H1 (cell line): ENCODE results near the gene BARX1. TPM values are rescaled to one million over a fixed set of nuclear protein-coding genes. Genes with fewer than 3 reads are reported as not detected.
"Not testable (repeated sequence)": the region's sequence is repeated elsewhere in the genome, so short reads cannot be mapped to it uniquely, and the experiment has no call there.

ENCODE experiments used
- CTCF ChIA-PET: fragments of 300-600 bp; sonication (Branson Sonifier 250); formaldehyde crosslinking; loops from one replicate; lab custom pipeline; 2021; ENCODE audit not compliant: partially characterized antibody; lab: Charles Lee
- POLR2A ChIA-PET: fragments of 300-600 bp; sonication (Branson Sonifier 250); formaldehyde crosslinking; loops from one replicate; lab custom pipeline; 2021; ENCODE audit warnings: inconsistent platforms; ENCODE audit not compliant: partially characterized antibody; lab: Charles Lee
- DNase-seq, 2 experiments: peaks; one replicate each; pipeline versions ENCODE4 v3.0.0 to v3.0.0-alpha.2; 2010 to 2022; ENCODE audit warnings: low spot score in 2 of 2, low read depth in 1 of 2, mixed read lengths in 1 of 2
- FAIRE-seq: peaks from 2 replicates; lab custom pipeline; 2011; peaks lifted over from hg19 to GRCh38; lab: Jason Lieb, UNC
- H2AFZ ChIP-seq: 2 replicates; pipeline ENCODE4 v1.8.1; 2012; ENCODE audit warnings: low read length, inconsistent platforms
- H2AK5ac ChIP-seq: 2 replicates; pipeline ENCODE4 v1.6.1; 2013; ENCODE audit warnings: low read depth, low read length
- H2BK120ac ChIP-seq: replicated peaks from 2 replicates; pipeline ENCODE3; 2013; ENCODE audit warnings: low read depth, low read length, inconsistent platforms
- H2BK12ac ChIP-seq: 2 replicates; pipeline ENCODE4 v1.6.1; 2013; ENCODE audit warnings: low read depth, low read length
- H2BK15ac ChIP-seq: 2 replicates; pipeline ENCODE4 v1.6.1; 2013; ENCODE audit warnings: low read length
- H2BK20ac ChIP-seq: 2 replicates; pipeline ENCODE4 v1.6.1; 2013; ENCODE audit warnings: low read length
- H2BK5ac ChIP-seq: 2 replicates; pipeline ENCODE4 v1.6.1; 2013; ENCODE audit warnings: low read depth, low read length
- H3K14ac ChIP-seq: 2 replicates; pipeline ENCODE4 v1.6.1; 2013; ENCODE audit warnings: inconsistent platforms; ENCODE audit not compliant: insufficient read length
- H3K18ac ChIP-seq: 2 replicates; pipeline ENCODE4 v1.6.1; 2013; ENCODE audit warnings: low read length; ENCODE audit errors: extremely low read depth
- H3K23ac ChIP-seq: 2 replicates; pipeline ENCODE4 v1.6.1; 2013; ENCODE audit warnings: inconsistent platforms; ENCODE audit not compliant: insufficient read length
- H3K23me2 ChIP-seq: 2 replicates; pipeline ENCODE4 v1.6.1; 2013; ENCODE audit warnings: low read depth, low read length
- H3K27ac ChIP-seq: 2 replicates; pipeline ENCODE4 v1.6.1; 2011; ENCODE audit warnings: low read depth, low read length, inconsistent platforms
- H3K27me3 ChIP-seq, 4 experiments: replicated peaks in 1 of 4; 1 replicate in 1 of 4; 2 replicates in 3 of 4; pipeline versions ENCODE4 v1.6.1 to v1.8.1; 2011 to 2013; ENCODE audit warnings: low read length in 3 of 4, mild to moderate bottlenecking in 3 of 4, inconsistent platforms in 2 of 4, mixed read lengths in 2 of 4, moderate library complexity in 1 of 4; ENCODE audit not compliant: control insufficient read depth in 3 of 4, insufficient read depth in 3 of 4; ENCODE audit errors: extremely low read depth in 1 of 4
- H3K36me3 ChIP-seq, 4 experiments: 2 replicates each; pipeline versions ENCODE4 v1.6.1 to v1.8.1; 2011 to 2013; ENCODE audit warnings: mild to moderate bottlenecking in 4 of 4, low read length in 3 of 4, moderate library complexity in 2 of 4, control low read depth in 1 of 4, inconsistent platforms in 1 of 4; ENCODE audit not compliant: insufficient read depth in 4 of 4, control insufficient read depth in 2 of 4
- H3K4ac ChIP-seq: replicated peaks from 2 replicates; pipeline ENCODE3; 2013; ENCODE audit warnings: low read length, low read depth, mixed read lengths, inconsistent platforms; ENCODE audit not compliant: insufficient read length
- H3K4me1 ChIP-seq, 4 experiments: replicated peaks in 1 of 4; 1 replicate in 1 of 4; 2 replicates in 3 of 4; pipeline versions ENCODE4 v1.6.1 to v1.8.1; 2011 to 2013; ENCODE audit warnings: low read length in 3 of 4, inconsistent platforms in 2 of 4, mixed read lengths in 1 of 4; ENCODE audit not compliant: insufficient read depth in 4 of 4, control insufficient read depth in 3 of 4
- H3K4me2 ChIP-seq, 2 experiments: 2 replicates each; pipeline versions ENCODE4 v1.6.1 to v1.8.1; 2011 to 2013; ENCODE audit warnings: low read depth in 2 of 2, low read length in 2 of 2, control low read depth in 1 of 2, inconsistent platforms in 1 of 2, mild to moderate bottlenecking in 1 of 2; ENCODE audit not compliant: insufficient read depth in 1 of 2
- H3K4me3 ChIP-seq, 4 experiments: fragments of 200-600, 300-600 bp in 1 of 4; sonication (generic), shearing (Covaris generic), sonication (Bioruptor Twin) in 1 of 4; 2 replicates each; pipeline versions ENCODE4 v1.5.1 to v1.8.1; 2011 to 2016; ENCODE audit warnings: low read length in 4 of 4, low read depth in 3 of 4, control low read depth in 2 of 4, inconsistent platforms in 2 of 4, mild to moderate bottlenecking in 2 of 4, mixed read lengths in 1 of 4, moderate library complexity in 1 of 4; ENCODE audit not compliant: insufficient read depth in 2 of 4; ENCODE audit errors: extremely low read depth in 1 of 4
- H3K56ac ChIP-seq: replicated peaks from 2 replicates; pipeline ENCODE3; 2013; ENCODE audit warnings: low read depth, mild to moderate bottlenecking, mixed read lengths, low read length, inconsistent platforms; ENCODE audit not compliant: insufficient read length
- H3K79me1 ChIP-seq: 2 replicates; pipeline ENCODE4 v1.6.1; 2013; ENCODE audit warnings: low read depth, low read length, control low read depth
- H3K79me2 ChIP-seq, 2 experiments: 2 replicates each; pipeline versions ENCODE4 v1.6.1 to v1.8.1; 2012 to 2013; ENCODE audit warnings: low read length in 2 of 2, mild to moderate bottlenecking in 2 of 2, inconsistent platforms in 1 of 2; ENCODE audit not compliant: insufficient read depth in 2 of 2, control insufficient read depth in 1 of 2
- H3K9ac ChIP-seq, 4 experiments: replicated peaks in 1 of 4; 1 replicate in 1 of 4; 2 replicates in 3 of 4; pipeline versions ENCODE4 v1.6.1 to v1.8.1; 2011 to 2013; ENCODE audit warnings: low read depth in 3 of 4, low read length in 3 of 4, control low read depth in 2 of 4, mild to moderate bottlenecking in 2 of 4, moderate library complexity in 2 of 4, inconsistent platforms in 1 of 4; ENCODE audit errors: extremely low read depth in 1 of 4
- H3K9me3 ChIP-seq, 2 experiments: 2 replicates each; pipeline versions ENCODE4 v1.6.1 to v1.8.1; 2012 to 2013; ENCODE audit warnings: mild to moderate bottlenecking in 2 of 2, moderate library complexity in 2 of 2, control low read depth in 1 of 2, inconsistent platforms in 1 of 2, low read depth in 1 of 2, low read length in 1 of 2, mixed read lengths in 1 of 2; ENCODE audit not compliant: insufficient read depth in 2 of 2
- H4K20me1 ChIP-seq, 2 experiments: replicated peaks in 1 of 2; 2 replicates each; pipeline versions ENCODE3 to v1.8.1; 2011 to 2013; ENCODE audit warnings: inconsistent platforms in 2 of 2, low read length in 2 of 2, mild to moderate bottlenecking in 1 of 2; ENCODE audit not compliant: insufficient read depth in 2 of 2, control insufficient read depth in 1 of 2
- H4K5ac ChIP-seq: 2 replicates; pipeline ENCODE4 v1.6.1; 2013; ENCODE audit warnings: low read length, low read depth, mixed read lengths, inconsistent platforms; ENCODE audit not compliant: insufficient read length
- H4K8ac ChIP-seq: 2 replicates; pipeline ENCODE4 v1.8.0; 2013; ENCODE audit warnings: mild to moderate bottlenecking, moderate library complexity, low read length, inconsistent platforms; ENCODE audit not compliant: insufficient read depth; ENCODE audit errors: extremely low read depth
- H4K91ac ChIP-seq: replicated peaks from 2 replicates; pipeline ENCODE3; 2013; ENCODE audit warnings: low read length, mixed read lengths, inconsistent platforms; ENCODE audit not compliant: insufficient read length
- WGBS, 2 experiments: shearing (Covaris generic) in 1 of 2; methylation state at CpG; one replicate each; pipeline versions ENCODE4 v1.1.6 to v1.1.7; 2013 to 2015; ENCODE audit warnings: low lambda C conversion rate in 2 of 2, mixed read lengths in 2 of 2, inconsistent platforms in 1 of 2, low coverage in 1 of 2, missing lambda C conversion rate in 1 of 2; ENCODE audit not compliant: insufficient replicate concordance in 2 of 2, insufficient coverage in 1 of 2, insufficient read length in 1 of 2; ENCODE audit errors: extremely low coverage in 1 of 2, missing lambda C conversion rate in 1 of 2; 5-methylcytosine and 5-hydroxymethylcytosine counted together
- polyA plus RNA-seq, 7 experiments: library from polyadenylated mRNA; depleted of rRNA in 3 of 7; stranded (reverse) in 5 of 7; unstranded in 2 of 7; fragments of >200 nt in 5 of 7; fragments of 200-250 nt in 2 of 7; gene quantifications; 1 replicate in 5 of 7; 2 replicates in 1 of 7; 4 replicates in 1 of 7; pipeline versions ENCODE4 v1.2.1 to v1.2.3, GENCODE V29; 2011 to 2013; ENCODE audit warnings: missing spikeins in 2 of 7, mixed read lengths in 2 of 7
- total RNA-seq: library from RNA; stranded (reverse); fragmentation: NEBNext Ultra II Directional; extraction: Animal tissue kit (Norgen Biotek cat#: 25700); gene quantifications from 2 replicates; pipeline ENCODE4 v1.2.1, GENCODE V29; 2021

The BARX1 gene
- total and polyA plus RNA-seq, 2 of the 8 experiments (the other 6 are each of a cell fraction or from before 2014, with no cell fraction given): 0.79 to 2.6 TPM

GRCh38 chr9:93972655-93973054 lies 17.5 kb upstream of the BARX1 start:
- FAIRE-seq, H4K8ac ChIP-seq, H3K14ac ChIP-seq, H4K91ac ChIP-seq, H3K4ac ChIP-seq, H4K20me1 ChIP-seq, H3K23ac ChIP-seq, H3K56ac ChIP-seq, H2BK12ac ChIP-seq, H3K27ac ChIP-seq, H2BK15ac ChIP-seq, H3K4me1 ChIP-seq, H3K79me2 ChIP-seq, H3K23me2 ChIP-seq, H3K4me2 ChIP-seq, H2BK120ac ChIP-seq, H3K79me1 ChIP-seq, H2AFZ ChIP-seq, H2BK5ac ChIP-seq, H3K4me3 ChIP-seq, H3K9me3 ChIP-seq, POLR2A ChIA-PET, H3K9ac ChIP-seq, H3K36me3 ChIP-seq, H3K18ac ChIP-seq, H4K5ac ChIP-seq, H3K27me3 ChIP-seq, H2AK5ac ChIP-seq, H2BK20ac ChIP-seq, DNase-seq: not testable (repeated sequence)
- CTCF ChIA-PET: interaction anchor here (1.5 kb wide), 1 partner anchor 111 kb away, joined by 3 read pairs; no protein-coding TSS in a partner anchor
- WGBS, 2 experiments: 93% methylated on average over 3 of the region's 3 CpGs; no CpG with 5 or more reads in 1 of the 2 experiments
